SH-SY5Y (cell line): Measurements from ENCODE around the gene CGN.

Experiments
- GATA2 ChIP-seq: IDR thresholded peaks from 2 replicates; pipeline ENCODE4 v1.6.1; 2011; ENCODE audit warnings: mild to moderate bottlenecking, low read depth, low read length
- GATA3 ChIP-seq: IDR thresholded peaks from 2 replicates; pipeline ENCODE4 v1.6.1; 2011; ENCODE audit warnings: low read depth, mild to moderate bottlenecking, low read length, moderate library complexity

DNA sequence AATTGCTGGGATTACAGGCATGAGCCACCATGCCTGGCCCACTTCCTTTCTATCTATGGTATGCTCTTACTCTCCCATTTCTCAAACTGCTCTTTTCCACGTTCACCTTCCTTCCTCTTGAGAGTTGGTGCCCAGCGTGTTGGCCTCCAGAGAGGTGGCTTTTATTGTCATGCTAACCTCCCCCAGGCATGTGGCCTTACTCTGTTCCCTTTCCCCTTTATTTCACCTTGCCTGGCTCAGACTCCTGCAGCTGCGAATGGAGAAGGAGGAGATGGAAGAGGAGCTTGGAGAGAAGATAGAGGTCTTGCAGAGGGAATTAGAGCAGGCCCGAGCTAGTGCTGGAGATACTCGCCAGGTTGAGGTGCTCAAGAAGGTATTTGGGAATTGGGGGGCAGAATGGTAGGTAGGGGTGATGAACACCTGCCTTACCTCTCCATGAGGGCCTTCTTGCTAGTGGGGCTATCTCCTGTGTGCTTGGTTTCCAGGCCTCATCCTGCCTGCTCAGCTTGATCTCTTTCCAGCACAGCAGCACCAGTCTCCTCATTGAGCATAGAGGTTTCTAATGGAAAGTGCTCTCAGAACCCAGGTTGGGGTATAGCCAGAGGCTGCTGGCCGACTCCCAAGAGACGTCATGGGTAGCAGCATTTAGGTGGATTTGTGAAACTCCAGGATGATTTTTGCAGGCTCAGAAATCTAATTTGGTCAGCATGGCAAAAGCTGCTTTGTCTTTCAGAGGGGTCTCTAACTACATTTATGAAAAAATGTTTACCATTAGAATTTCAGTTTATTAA is 15.7 kb downstream of the CGN start:
- no peak for TF ChIP-seq GATA2
- TF ChIP-seq GATA3: no peak
